CD4-positive, CD25-positive, alpha-beta regulatory T cell (primary cell): Measurements from ENCODE around the gene TAF4. TPM values are rescaled to one million over a fixed set of nuclear protein-coding genes. Genes with fewer than 3 reads are reported as not detected.
A peak's percentile ranks its signal among the peaks of the same experiment; 100 is the strongest.

Experiments used
- ATAC-seq, 2 donors: fragments of 150-1000 bp; cut with Tn5 transposase; one replicate each; pipeline ENCODE4 v1.10.0; 2021; ENCODE audit warnings: low read depth in 2 of 2, moderate number of reproducible peaks in 2 of 2, moderate library complexity in 1 of 2
- DNase-seq, 3 donors: peaks; one replicate each; pipeline versions ENCODE4 v3.0.0 to v3.0.0-alpha.2; 2012 to 2022; ENCODE audit warnings: mixed read lengths in 1 of 3
- H3K27ac ChIP-seq: one replicate; pipeline ENCODE4 v1.7.0; 2013; ENCODE audit warnings: mild to moderate bottlenecking, low read length; ENCODE audit not compliant: insufficient read depth, poor library complexity, severe bottlenecking
- H3K27me3 ChIP-seq: one replicate; pipeline ENCODE4 v1.7.0; 2013; ENCODE audit warnings: low read length; ENCODE audit not compliant: control insufficient read depth, insufficient read depth
- H3K36me3 ChIP-seq: one replicate; pipeline ENCODE4 v1.7.0; 2013; ENCODE audit warnings: mild to moderate bottlenecking, low read length, moderate library complexity; ENCODE audit not compliant: control insufficient read depth, insufficient read depth
- H3K4me1 ChIP-seq: 2 replicates; pipeline ENCODE4 v1.7.0; 2013; ENCODE audit warnings: mild to moderate bottlenecking, low read length; ENCODE audit not compliant: insufficient read depth, control insufficient read depth, poor library complexity, severe bottlenecking
- H3K4me3 ChIP-seq: one replicate; pipeline ENCODE4 v1.7.0; 2013; ENCODE audit warnings: low read depth, mild to moderate bottlenecking, low read length, moderate library complexity
- H3K9me3 ChIP-seq, 2 experiments: 1 replicate in 1 of 2; 2 replicates in 1 of 2; pipeline ENCODE4 v1.7.0; 2013; ENCODE audit warnings: low read length in 2 of 2, mild to moderate bottlenecking in 1 of 2, moderate library complexity in 1 of 2; ENCODE audit not compliant: control insufficient read depth in 2 of 2
- H3K27ac Mint-ChIP-seq, 3 donors: one replicate each; pipeline ENCODE4 v1.8.0; 2020 to 2022; ENCODE audit warnings: mild to moderate bottlenecking in 3 of 3, mixed read lengths in 3 of 3, moderate library complexity in 2 of 3
- H3K27me3 Mint-ChIP-seq: one replicate; pipeline ENCODE4 v1.8.0; 2022; ENCODE audit warnings: mild to moderate bottlenecking, mixed read lengths
- H3K36me3 Mint-ChIP-seq: one replicate; pipeline ENCODE4 v1.8.0; 2020; ENCODE audit warnings: mixed read lengths
- H3K4me1 Mint-ChIP-seq, 4 donors: one replicate each; pipeline ENCODE4 v1.8.0; 2020 to 2022; ENCODE audit warnings: mixed read lengths in 4 of 4, mild to moderate bottlenecking in 1 of 4
- H3K4me3 Mint-ChIP-seq, 4 donors: one replicate each; pipeline ENCODE4 v1.8.0; 2020 to 2022; ENCODE audit warnings: mild to moderate bottlenecking in 4 of 4, mixed read lengths in 4 of 4, moderate library complexity in 3 of 4
- H3K9me3 Mint-ChIP-seq, 7 donors: one replicate each; pipeline ENCODE4 v1.8.0; 2020 to 2022; ENCODE audit warnings: mixed read lengths in 7 of 7, mild to moderate bottlenecking in 3 of 7, moderate library complexity in 2 of 7
- polyA plus RNA-seq, 4 donors: library from polyadenylated mRNA; unstranded; fragments of 300-500 nt; fragmentation: Illumina TruSeq; gene quantifications; one replicate each; pipeline ENCODE4 v1.2.3, GENCODE V29; 2021
- total RNA-seq: library from RNA; stranded (reverse); gene quantifications from one replicate; pipeline ENCODE4 v1.2.3, GENCODE V29; 2022

Gene TAF4
- total and polyA plus RNA-seq, 5 donors from 2014 or later = 0.76 to 20.4 (median 0.91) TPM

GRCh38 chr20:62054451-62054953, 11.2 kb downstream of the TAF4 start:
- Histone ChIP-seq H3K36me3 (no peaks in the 10 kb centered on the region), H3K4me1 (peaks cover 8% of the 10 kb centered on the region), H3K9me3 (no peaks in the 10 kb centered on the region), H3K27ac (no peak overlapping the region), H3K27me3 (no peaks in the 10 kb centered on the region), H3K4me3 (no peak overlapping the region)
- peaks cover 0 to 62% (median 29%) of the 10 kb centered on the region in 4 donors for H3K4me1 Mint-ChIP-seq
- peaks cover 5% of the 10 kb centered on the region for H3K36me3 Mint-ChIP-seq
- no peaks in the 10 kb centered on the region for H3K27me3 Mint-ChIP-seq
- H3K4me3 Mint-ChIP-seq = no peak overlapping the region
- H3K27ac Mint-ChIP-seq = no peak overlapping the region
- H3K9me3 Mint-ChIP-seq = no peaks in the 10 kb centered on the region
- no peak for DNase-seq
- ATAC-seq = no peak

GRCh38 chr20:62053465-62054196, 12.1 kb downstream of the TAF4 start:
- Mint-ChIP-seq H3K4me1 (peaks cover 0 to 60% (median 24%) of the 10 kb centered on the region in 4 donors), H3K4me3 (no peak overlapping the region), H3K27ac (no peak overlapping the region), H3K27me3 (no peaks in the 10 kb centered on the region), H3K9me3 (no peaks in the 10 kb centered on the region), H3K36me3 (peaks cover 5% of the 10 kb centered on the region)
- H3K27ac ChIP-seq = no peak overlapping the region
- no peak overlapping the region for H3K4me3 ChIP-seq
- peaks cover 8% of the 10 kb centered on the region for H3K4me1 ChIP-seq
- no peaks in the 10 kb centered on the region for H3K9me3 ChIP-seq
- H3K36me3 ChIP-seq = no peaks in the 10 kb centered on the region
- ATAC-seq (no peak), DNase-seq (no peak)
- H3K27me3 ChIP-seq = no peaks in the 10 kb centered on the region

GRCh38 chr20:62052842-62053464, 12.7 kb downstream of the TAF4 start:
- Histone ChIP-seq H3K27me3 (no peaks in the 10 kb centered on the region), H3K4me3 (no peak overlapping the region), H3K27ac (no peak overlapping the region), H3K9me3 (no peaks in the 10 kb centered on the region), H3K4me1 (peaks cover 8% of the 10 kb centered on the region), H3K36me3 (no peaks in the 10 kb centered on the region)
- no peaks in the 10 kb centered on the region for H3K9me3 Mint-ChIP-seq
- peak overlapping the region in 1 of 3 donors; percentile 59 for H3K27ac Mint-ChIP-seq
- DNase-seq (no peak), ATAC-seq (no peak)
- H3K36me3 Mint-ChIP-seq = peaks cover 5% of the 10 kb centered on the region
- H3K27me3 Mint-ChIP-seq = no peaks in the 10 kb centered on the region
- H3K4me3 Mint-ChIP-seq = no peak overlapping the region
- H3K4me1 Mint-ChIP-seq = peaks cover 0 to 61% (median 24%) of the 10 kb centered on the region in 4 donors

- H3K4me1 Mint-ChIP-seq = peaks cover 0 to 64% (median 24%) of the 10 kb centered on the region in 4 donors
- Histone ChIP-seq H3K4me1 (peaks cover 8% of the 10 kb centered on the region), H3K27me3 (no peaks in the 10 kb centered on the region), H3K27ac (no peak overlapping the region), H3K4me3 (no peak overlapping the region), H3K9me3 (no peaks in the 10 kb centered on the region), H3K36me3 (no peaks in the 10 kb centered on the region)
- ATAC-seq (no peak), DNase-seq (no peak)
- H3K9me3 Mint-ChIP-seq = no peaks in the 10 kb centered on the region
- H3K27me3 Mint-ChIP-seq = no peaks in the 10 kb centered on the region
- H3K4me3 Mint-ChIP-seq = no peak overlapping the region
- H3K27ac Mint-ChIP-seq = peak overlapping the region in 1 of 3 donors; percentile 46
- H3K36me3 Mint-ChIP-seq = peaks cover 5% of the 10 kb centered on the region
Measured at GRCh38 chr20:62052336-62052841, 13.3 kb downstream of the TAF4 start.

GRCh38 chr20:62051546-62052255, 14.0 kb downstream of the TAF4 start:
- H3K27me3 ChIP-seq = no peaks in the 10 kb centered on the region
- Mint-ChIP-seq H3K4me3 (no peak overlapping the region), H3K36me3 (peaks cover 5% of the 10 kb centered on the region), H3K9me3 (no peaks in the 10 kb centered on the region), H3K27ac (peak overlapping the region in 1 of 3 donors; percentile 46), H3K4me1 (peaks cover 4 to 64% (median 22%) of the 10 kb centered on the region in 4 donors), H3K27me3 (no peaks in the 10 kb centered on the region)
- ATAC-seq = no peak
- no peak overlapping the region for H3K4me3 ChIP-seq
- peaks cover 2% of the 10 kb centered on the region for H3K4me1 ChIP-seq
- DNase-seq = no peak
- no peaks in the 10 kb centered on the region for H3K9me3 ChIP-seq
- H3K27ac ChIP-seq = no peak overlapping the region
- H3K36me3 ChIP-seq = no peaks in the 10 kb centered on the region

- H3K9me3 ChIP-seq = no peaks in the 10 kb centered on the region
- Mint-ChIP-seq H3K27me3 (no peaks in the 10 kb centered on the region), H3K4me3 (no peak overlapping the region), H3K4me1 (peaks cover 7 to 66% (median 21%) of the 10 kb centered on the region in 4 donors), H3K27ac (peak overlapping the region in 1 of 3 donors; percentile 36), H3K9me3 (no peaks in the 10 kb centered on the region), H3K36me3 (peaks cover 5% of the 10 kb centered on the region)
- no peak for DNase-seq
- H3K27ac ChIP-seq = no peak overlapping the region
- no peak overlapping the region for H3K4me3 ChIP-seq
- H3K27me3 ChIP-seq = no peaks in the 10 kb centered on the region
- H3K4me1 ChIP-seq = peaks cover 2% of the 10 kb centered on the region
- peaks cover 3% of the 10 kb centered on the region for H3K36me3 ChIP-seq
- ATAC-seq = no peak
Measured at GRCh38 chr20:62051144-62051543, 14.5 kb downstream of the TAF4 start.

- no peaks in the 10 kb centered on the region for H3K9me3 ChIP-seq
- peak overlapping the region in 2 of 3 donors; percentile 23 to 90 for H3K27ac Mint-ChIP-seq
- H3K4me1 Mint-ChIP-seq = peaks cover 11 to 69% (median 21%) of the 10 kb centered on the region in 4 donors
Measured at GRCh38 chr20:62050166-62051120, 15.2 kb downstream of the TAF4 start.

More at GRCh38 chr20:62050166-62051120, 15.2 kb downstream of the TAF4 start:
- DNase-seq (no peak), ATAC-seq (no peak)
- H3K27ac ChIP-seq = no peak overlapping the region
- Mint-ChIP-seq H3K36me3 (peaks cover 5% of the 10 kb centered on the region), H3K9me3 (no peaks in the 10 kb centered on the region), H3K27me3 (no peaks in the 10 kb centered on the region), H3K4me3 (peak overlapping the region in 1 of 4 donors; percentile 42)
- peaks cover 2% of the 10 kb centered on the region for H3K4me1 ChIP-seq
- H3K4me3 ChIP-seq = no peak overlapping the region
- peaks cover 3% of the 10 kb centered on the region for H3K36me3 ChIP-seq
- no peaks in the 10 kb centered on the region for H3K27me3 ChIP-seq
